Measurements from ENCODE around the gene ZHX3. TPM values are rescaled to one million over a fixed set of nuclear protein-coding genes. Genes with fewer than 3 reads are reported as not detected.
A peak's percentile ranks its signal among the peaks of the same experiment; 100 is the strongest.

ZHX3 gene
- total and polyA plus RNA-seq, 2 of the 13 experiments (the other 11 are each of a cell fraction or from before 2014, with no cell fraction given) = 8.4 to 11.7 TPM

GRCh38 chr20:41318271-41318649 is 729 bp upstream of the ZHX3 start (continued):
- TF ChIP-seq ZNF318 (CRISPR knock-in tag; IDR thresholded peaks at IDR 0.05) (no peak), SCMH1 (CRISPR knock-in tag; IDR thresholded peaks at IDR 0.05; ENCODE audit: borderline replicate concordance) (no peak), ZNF251 (CRISPR knock-in tag; IDR thresholded peaks at IDR 0.05) (no peak), NBN (conservative IDR thresholded peaks at IDR 0.05) (no peak), BCLAF1 (IDR thresholded peaks at IDR 0.05) (no peak), E2F2 (CRISPR knock-in tag; IDR thresholded peaks at IDR 0.05; ENCODE audit: borderline replicate concordance) (no peak), SOX13 (IDR thresholded peaks at IDR 0.05) (no peak), SOX13 (CRISPR knock-in tag; conservative IDR thresholded peaks at IDR 0.05 in 1 of 2, IDR thresholded peaks at IDR 0.05 in 1 of 2) (no peak), ZBTB39 (CRISPR knock-in tag; IDR thresholded peaks at IDR 0.05) (peak; percentile 30; the same call in 1 of the 2 replicates), MED8 (CRISPR knock-in tag; IDR thresholded peaks at IDR 0.05; ENCODE audit: insufficient replicate concordance) (no peak), TRAFD1 (CRISPR knock-in tag; IDR thresholded peaks at IDR 0.05; ENCODE audit: borderline replicate concordance) (0 out of 2 replicates have a peak, but pooled peaks have one; percentile 0), ZSCAN22 (CRISPR knock-in tag; IDR thresholded peaks at IDR 0.05) (no peak; the same call in 1 of the 2 replicates), NFRKB (IDR thresholded peaks at IDR 0.05) (no peak)
